Hematopoietic multipotent progenitor cell treated with erythropoietin and hydrocortisone succinate and interleukin-3 and kit ligand, for 4 days (in vitro differentiated cells): ENCODE results near the gene HHATL.
A peak's percentile ranks its signal among the peaks of the same experiment; 100 is the strongest.

ENCODE experiments used
- DNase-seq: peaks from one replicate; pipeline ENCODE4 v3.0.0-alpha.2; 2015

Gene HHATL

DNA sequence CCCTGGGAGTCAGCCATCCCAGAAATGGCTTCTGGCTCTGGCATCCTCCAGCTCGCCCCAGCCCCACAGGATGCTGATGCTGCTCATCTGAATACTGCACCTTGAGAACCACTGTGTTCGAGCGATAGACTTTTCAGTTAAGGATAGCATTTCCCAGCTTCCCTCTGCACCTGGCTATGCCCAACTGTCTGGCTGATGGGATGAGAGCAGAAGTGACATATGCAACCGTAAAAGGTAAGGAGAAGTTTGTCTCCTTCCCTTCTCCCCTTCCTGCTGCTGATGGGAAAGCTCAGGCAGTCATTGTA lies 9.7 kb upstream of the HHATL start:
- DNase-seq: no peak

DNA sequence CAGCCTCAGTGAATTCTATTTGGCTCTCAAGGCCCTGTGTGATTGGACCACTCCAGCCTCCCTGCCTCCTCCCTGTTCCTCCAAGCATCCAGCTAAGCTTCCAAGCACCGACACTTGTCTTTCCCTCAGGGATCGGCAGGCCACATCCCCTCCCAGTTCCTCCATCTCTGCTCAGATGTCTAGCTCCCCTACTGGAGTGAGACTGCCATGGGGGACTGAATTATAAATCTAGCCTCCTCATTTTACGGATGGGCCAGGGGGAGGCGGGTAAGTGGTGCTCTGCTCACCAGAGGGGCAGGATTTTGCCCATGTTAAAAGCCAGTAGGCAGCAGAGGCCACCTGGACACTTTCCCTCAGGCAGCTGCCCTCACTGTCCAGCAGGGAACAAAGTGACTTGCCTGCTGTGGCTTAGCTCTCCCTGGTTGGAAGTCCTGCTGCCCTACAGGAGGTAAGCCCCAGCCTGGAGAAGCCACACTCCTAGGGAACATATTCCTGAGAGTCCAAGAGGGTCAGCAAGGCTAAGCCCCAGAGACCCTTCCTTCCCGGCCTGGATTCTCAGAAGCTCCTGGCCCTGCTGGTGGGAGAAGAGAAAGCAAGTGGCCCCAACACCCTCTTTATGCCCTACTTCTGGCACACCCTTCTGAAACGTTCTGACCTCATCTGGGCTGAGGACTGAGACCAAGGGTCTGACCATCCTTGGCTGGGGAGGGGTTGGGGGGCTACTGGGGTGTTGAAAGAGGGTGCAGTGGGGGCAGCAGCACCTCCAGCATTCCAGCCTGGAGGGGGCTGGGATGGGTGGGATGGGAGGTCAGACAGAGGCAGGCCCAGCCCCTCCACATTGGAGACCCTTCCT lies 9.1 kb upstream of the HHATL start:
- no peak for DNase-seq

DNA sequence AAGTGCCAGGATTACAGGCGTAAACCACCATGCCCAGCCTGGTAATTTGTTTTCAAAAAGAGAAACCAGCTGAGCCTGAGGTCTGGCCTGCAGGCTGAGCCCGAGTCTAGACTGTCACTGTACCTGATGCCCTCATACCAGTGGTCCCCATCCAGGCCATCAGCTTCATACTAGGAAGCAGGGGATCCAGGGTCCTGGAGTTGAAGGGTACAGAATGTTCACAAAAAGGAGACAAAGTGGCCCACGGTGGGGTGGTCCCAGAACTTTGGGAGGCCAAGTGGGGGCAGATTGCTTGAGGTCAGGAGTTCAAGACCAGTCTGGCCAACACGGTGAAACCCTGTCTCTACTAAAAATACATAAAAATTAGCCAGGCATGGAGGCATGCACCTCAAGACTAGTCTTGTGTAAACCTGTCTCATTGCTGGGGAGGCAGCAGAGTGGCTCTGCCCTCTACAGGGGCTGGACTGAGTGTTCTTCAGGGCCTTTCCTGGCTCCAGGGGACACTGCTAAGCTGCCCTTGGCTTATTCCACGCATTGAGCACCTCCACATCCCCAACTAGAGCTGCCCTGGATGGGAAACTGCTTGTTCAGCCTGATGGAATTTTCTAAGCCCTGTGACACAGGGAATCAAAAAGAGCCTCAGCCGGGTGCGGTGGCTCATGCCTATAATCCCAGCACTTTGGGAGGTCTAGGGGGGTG lies 7.9 kb upstream of the HHATL start:
- no peak for DNase-seq

DNA sequence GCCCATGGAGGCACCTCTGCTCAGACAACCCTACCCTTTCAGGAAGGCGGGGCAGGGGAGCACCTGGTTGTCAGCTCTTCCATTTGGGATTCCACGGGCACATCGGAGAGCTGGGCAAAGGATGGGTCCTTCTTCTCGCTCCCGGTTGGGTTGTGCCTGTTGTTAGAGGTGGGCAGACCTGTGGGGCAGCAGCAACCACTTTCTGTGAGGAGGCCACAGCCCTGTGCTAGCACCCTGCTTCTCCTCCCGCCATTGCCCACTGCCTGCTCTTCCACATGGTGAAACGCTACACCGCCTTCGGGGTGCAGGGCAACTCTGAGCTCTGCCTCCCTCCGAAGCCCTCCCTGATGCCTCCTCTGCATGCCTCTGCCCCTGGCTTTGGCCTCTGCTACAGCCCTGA lies 7.0 kb upstream of the HHATL start:
- no peak for DNase-seq

DNA sequence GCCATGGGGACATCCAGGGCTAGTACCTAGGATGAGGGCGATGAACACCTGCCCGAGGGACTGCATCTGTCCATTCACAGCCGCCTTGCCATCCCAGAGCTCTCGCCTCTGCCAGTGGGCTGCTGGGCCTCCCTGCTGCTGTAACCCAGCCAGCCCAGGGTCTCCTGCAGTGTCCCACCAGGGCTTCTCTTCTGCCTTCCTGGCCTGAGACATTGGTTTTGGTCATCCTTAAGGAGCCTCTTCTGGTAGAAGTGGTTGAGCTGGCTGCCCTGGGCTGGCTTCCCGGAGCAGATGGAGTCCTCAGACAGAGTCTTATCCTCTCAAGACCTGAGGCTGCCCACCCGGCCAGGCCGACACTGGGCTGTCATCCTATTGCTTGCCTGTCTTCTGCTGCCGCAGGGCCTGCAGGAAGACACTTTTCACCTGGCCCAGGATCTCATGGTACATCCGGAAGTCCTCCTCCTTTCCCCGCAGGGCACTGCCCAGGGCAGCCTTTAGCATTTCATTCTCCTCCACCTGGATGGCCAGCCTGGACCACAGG lies 6.1 kb upstream of the HHATL start:
- DNase-seq: no peak

DNA sequence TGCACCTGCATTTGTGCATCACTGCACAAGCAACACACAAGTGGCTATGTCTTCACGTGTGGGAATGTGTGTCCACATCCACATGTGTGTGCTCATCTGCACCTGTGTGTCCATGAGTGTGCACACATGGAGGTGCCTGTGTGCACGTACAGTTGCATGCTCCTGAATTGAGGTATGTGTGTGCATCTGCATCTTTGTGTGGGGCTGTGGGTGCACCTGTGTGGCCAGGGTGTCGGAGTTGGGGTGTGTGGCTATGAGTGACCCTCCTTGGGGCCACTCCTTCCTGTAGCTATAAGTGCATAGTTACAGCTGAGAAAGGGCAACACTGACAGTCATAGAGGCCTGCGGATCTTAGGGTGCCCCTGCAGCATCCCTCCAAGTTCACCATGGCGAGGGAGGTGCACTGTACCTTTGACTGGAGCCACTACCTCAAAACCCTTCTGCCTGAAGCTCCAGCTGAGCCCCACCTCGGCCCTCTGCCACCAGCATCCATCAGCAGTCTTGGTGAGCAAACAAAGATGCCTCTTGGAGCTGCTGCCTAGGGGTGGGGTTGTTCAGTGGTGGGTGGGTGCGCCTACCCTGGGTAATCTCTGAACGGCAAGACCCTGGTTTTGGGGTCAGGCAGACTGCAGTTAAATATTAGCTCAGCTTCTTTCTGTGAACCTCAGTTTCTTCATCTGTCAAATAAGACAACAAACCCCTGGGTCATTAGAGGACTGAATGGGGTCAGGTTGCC lies 5.2 kb upstream of the HHATL start:
- no peak for DNase-seq

DNA sequence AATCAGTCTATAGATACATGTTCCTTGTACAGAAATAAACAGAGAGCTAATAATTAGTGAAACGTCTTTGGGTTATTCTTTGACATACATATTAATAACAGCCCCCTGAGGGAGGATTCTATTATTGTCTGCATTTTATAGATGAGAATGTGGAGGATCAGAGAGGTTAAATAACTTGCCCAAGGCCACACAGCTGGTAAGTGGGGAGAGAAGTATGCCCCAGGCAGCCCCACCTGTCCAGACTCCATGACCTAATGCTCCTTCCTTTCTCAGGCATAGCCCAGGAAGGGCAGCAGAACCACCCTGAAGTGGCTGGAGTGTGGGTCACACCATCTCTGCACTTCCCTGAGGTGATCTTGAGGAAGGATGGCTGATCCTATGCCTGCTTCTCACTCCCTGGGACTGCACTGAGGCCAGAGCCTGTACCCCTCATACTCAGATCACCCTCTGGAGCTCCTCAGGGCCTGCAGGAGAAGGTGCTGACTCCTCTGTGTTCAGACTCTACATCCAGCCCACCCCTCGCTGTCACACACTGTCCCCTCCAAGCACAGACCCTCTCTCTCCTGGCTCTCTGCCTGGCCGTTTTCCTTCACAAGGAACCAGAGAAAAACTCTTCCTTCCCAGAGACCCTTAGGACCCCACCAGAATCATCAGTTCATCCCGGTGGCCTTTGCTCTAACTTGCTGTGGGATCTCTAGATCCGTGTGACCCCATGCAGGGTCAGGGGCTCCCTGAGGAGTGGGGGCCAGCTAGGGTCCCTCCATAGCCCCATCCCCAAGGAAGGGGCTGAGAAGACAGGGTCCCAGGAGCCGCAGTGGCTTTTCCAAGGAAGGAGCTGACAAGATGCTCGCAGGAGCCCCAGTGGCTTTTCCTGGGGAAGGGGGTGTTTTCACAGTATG lies 4.4 kb upstream of the HHATL start:
- no peak for DNase-seq

DNA sequence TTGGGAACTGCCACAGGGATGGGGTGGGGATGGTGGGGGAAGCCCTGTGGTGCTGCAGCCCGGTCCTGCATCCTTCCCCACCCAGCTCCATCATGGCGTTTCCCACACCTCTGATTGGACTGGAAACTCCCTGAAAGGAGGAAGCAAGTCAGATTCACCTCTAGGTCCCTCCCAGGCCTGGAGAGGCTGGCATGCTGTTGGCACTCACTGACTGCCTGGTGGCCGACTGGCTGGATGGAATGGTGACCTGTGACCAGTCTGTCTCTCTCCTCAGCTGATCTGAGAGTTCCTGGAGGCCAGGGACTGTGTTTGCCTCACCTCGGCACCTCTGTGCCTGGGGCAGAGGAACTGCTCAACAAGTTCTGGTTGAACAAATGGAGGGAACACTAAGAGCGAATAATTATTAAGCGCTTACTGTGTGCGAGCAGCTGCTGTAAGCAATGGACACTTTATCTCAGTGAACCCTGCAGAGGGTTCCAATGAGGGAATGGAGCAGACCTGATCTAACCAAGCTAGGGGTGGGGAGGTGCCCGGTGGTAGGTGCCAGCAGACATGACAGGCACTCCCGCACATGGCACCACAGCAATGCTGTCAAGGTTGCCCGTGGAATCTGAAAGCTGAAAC lies 3.5 kb upstream of the HHATL start:
- no peak for DNase-seq

DNA sequence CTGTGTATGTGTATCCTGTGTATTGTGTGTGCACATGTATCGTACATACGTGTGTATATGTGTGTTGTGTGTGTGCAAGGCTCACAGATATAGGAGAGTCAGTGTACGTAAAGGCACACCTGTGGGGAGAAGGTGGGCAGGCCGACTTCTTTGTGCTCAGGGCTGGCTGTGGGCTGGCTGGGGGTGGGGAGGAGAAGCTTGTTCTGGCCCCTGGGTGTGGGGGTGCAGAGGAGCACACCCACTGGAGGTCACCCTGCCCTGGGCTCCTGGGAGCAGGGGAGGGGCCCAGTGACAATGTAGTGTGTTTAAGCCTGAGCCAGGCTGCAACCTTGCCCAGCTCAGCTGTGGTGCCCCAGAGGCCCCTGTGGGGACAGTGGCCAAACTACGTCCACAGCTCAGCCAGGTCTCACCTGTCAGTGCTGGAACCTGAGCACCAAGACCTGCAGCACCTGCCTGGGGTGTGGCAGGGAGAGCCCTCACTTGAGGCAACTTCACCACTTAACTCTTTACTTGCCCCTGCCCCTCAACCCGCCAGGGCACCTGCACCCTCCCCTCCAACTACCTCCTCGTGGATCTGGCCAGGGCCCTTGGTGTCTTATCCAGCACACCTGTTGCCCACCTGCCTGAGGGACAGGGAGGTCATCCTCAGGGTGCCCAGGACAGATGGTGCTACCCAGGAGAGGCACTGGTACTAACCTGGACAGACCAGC lies 2.6 kb upstream of the HHATL start:
- DNase-seq: no peak

DNA sequence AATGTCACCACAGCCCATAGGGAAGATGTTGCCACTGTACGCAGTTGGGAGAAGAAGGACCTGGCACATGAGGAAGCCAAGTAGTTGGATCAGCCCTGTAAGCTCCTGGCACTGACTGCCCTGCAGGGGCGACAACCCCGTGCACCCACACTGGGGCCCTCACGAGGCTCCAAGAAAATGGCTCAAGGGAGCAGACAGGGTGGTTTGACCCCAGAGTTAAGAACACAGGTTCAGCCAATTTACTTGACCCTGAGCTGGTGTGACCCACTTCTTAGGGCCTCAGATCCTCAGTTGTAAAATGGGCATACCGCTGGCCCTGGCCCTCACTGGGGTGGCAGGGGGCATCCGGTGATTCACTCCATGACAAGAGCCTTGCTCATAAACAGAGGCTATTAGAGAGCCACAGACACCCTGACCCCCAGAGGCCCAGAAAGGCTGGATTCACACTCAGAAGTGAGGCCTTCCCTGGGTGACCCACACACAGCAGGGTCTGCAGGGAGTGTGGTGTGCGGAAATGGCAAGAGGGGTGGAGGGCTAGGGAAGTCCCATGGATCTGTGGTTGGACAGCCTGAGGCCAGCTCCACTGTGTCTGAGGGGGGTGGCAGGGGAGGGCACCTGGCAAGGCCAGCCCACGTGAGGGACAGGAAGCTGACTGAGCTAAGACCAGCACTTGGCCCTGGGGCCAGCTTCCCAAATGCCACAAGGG lies 1.7 kb upstream of the HHATL start:
- DNase-seq: no peak

DNA sequence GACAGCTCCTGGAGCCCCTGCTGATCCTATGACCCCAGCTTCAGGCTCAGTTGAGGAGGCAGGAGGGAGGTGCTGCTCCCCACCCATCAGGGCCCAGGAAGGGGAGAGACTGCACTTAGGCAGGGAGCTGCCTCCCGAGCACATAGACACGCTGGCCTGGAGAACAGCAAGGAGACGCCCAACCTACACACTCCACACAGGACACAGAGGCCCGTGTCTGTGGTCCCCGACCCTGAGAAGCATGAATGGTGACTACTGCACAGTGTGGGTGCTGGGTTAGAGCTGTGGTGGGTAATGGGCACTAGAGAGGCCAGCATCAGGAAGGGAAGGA lies 1.1 kb upstream of the HHATL start:
- no peak for DNase-seq

DNA sequence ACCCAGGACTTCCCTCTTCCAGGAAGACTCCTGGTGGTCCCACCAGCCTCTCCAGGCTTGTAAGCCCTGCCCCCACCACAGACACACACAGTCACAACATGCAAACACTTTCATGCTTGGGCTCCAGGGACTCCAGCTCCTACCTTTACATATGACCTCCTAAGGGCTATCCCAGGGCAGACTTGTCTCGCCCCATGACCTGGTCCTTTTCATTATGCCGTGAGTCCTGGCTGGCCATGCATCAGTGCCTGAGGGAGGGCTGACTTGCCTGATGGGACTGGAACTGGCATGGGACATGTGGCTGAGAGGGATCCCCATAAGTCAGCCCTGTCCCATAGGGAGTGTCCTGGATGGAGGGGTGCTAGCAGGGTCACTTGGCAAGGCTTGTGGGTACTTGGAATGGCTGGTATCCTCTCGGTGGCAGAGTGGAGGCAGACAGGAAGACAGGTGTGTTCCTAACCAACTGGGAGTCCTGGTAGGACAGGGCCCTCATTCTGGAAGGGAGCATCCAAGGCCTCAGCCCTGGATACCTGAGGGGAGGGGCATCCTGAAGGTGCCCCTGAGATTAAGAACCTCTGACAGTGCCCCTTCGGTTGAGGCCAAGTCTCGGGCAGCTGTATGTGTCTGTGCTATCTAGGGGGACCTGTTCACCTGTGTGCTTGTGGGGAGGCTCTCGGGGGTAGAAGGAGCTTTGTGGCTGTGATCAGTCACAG lies 540 bp upstream of the HHATL start:
- DNase-seq: no peak

DNA sequence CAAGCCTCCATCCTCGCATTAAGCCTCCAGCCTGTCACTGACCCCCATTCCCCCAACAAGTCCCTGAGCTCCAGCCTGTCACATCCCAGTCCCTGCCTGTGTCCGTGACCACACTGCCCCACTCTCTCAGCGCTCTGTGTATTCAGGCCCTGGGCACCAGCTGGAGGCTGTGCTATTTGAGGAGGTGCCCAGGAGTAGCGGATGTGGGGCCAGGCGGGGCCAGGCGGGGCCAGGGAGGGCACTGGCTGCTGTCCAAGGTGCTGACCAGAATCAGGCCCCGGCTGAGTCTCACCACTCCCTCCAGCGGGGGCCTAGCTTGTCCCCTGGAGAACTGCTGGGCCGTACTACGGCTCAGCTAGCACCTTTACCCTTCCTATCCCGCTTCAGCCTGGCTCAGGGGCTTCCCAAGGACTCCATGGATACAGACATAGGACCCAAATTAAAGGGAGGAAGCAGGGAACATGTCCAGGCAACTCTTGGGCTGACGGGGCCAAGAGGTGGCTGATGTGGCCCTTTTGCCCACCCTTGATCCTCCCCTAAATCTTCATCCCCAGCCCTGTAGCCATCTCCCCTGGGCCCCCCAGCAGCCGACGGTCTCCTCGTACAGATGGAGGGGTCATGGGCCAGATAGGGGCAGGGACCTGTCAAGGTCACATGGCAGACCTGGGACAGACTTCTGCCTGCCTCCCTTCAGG lies 1.1 kb downstream of the HHATL start:
- DNase-seq: peak; percentile 86

DNA sequence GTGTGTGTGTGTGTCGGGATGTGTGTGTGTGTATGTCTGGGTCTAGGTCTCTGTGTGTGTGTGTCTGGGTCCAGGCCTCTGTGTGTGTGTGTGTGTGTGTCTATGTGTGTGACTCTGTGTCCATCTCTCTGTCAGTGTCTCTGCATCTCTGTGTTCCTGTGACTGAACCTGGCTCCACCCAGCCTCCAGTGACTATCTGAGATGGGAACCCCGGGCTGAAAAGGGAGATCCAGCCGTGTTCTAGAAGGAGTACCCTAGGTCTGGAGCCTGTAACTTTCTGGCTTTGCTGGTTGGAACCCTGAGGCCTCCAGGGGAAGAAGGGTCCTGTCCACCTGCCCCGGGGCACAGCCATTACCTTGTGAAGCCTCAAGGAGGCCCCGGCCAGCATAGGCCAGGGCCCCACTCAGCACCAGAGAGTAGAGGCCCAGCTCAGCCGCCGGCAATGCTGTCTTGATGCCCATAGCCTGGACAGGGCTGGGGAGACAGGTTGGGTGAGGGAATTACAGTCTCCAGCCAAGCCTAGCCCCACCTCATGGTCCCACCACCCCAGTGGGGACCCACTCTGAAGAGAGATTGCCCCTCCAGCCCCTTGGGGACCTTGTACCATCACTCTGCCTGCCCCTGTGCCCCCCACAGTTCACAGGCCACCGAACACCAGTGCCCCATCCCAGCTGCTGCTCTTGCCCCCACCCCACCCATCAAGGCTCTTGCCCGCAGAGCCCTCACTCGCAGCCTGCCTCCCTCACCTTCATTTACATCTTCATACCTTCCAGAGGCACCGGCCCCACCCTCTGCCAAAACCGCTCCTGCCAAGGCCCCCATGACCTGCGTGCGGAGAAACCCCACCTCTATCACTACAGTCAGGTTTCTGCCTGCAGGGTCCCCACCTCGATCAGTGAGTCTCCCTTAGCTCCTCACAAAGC lies 2.0 kb downstream of the HHATL start:
- no peak for DNase-seq

DNA sequence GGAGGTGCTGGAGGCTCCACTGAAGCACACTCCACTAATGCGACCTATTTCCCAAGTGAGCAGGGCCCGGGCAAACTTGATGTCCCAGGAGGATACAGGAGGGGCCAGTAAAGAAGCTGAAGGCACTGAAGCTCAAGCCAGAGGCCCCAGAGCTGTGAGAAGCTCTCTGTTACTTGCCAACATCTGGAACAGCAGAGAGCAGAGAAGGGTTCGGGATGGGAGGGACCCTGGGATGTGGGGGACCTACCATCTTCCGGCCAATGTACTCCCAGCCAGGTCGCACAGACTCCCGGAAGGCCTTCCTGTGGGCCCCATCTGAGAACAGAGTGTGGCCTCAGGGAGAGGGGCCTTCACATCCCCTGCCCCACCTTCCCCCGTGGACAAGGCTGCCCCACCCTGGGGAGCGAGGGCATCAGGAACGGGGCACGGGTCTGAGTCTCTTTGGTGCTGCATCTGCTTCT lies 3.1 kb downstream of the HHATL start:
- DNase-seq: no peak

DNA sequence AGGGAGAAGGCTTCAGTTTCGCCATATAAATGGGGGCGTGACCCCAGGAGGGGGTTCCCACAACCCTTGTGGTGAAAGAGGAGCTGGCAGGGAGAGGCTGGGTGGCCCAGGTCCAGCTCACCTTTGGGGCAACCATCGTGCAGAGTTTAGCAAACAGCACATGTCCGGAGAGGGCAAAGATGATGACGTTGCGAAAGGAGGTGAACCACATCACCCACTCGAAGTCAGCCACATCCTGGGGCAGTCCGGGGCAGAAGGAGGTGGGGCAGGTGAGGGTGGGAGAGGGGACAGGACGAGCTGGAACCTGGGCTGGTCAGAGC lies 3.7 kb downstream of the HHATL start:
- DNase-seq: no peak

DNA sequence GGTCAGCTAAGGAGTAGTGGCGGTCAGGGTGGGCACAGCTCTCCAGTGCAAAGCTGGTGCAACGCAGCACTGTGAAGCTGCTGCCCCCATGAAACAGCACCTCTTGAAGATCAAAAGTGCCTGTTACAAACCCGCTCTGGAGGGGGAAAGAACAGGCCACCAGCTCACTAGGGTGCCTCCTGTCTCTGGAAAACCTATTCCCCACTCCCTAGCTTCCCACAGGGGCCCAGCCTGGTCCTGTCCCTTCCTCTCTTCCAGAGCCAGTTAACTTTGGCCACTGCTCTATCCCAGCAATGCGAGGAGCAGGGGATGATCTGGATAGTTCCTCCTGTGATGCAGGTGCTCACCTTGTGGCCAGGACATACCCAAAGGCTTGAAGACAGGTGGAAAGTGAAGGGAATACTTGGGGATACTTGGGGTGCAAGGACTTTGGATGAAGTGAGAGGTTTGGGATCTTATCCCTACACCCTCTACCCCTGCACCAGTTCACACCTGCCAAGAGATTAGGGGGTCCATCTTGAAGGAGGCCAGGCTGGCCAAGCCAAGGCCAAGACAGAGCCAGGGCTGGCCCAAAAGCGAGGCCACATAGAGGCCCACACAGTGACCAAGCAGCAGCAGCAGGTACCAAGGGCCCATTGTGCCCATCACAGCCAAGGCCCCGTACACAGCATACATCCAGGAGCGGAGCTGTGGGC lies 4.2 kb downstream of the HHATL start:
- no peak for DNase-seq
